ENCODE results near the gene YARS1.

- TF ChIP-seq EZH2 (IDR thresholded peaks at IDR 0.05; ENCODE audit: low read length) (no peak), CTCF (optimal IDR thresholded peaks at IDR 0.05 in 1 of 3, IDR thresholded peaks at IDR 0.05 in 1 of 3, conservative IDR thresholded peaks at IDR 0.05 in 1 of 3; ENCODE audit: extremely low read depth in 1 of 3, insufficient read depth in 2 of 3, low read length in 3 of 3) (no peak)
Measured at GRCh38 chr1:32758795-32759430, 58.2 kb downstream of the YARS1 start.
